Renal cortex interstitium (tissue), 11 donors: Measurements from ENCODE around the gene CEMIP2. TPM values are rescaled to one million over a fixed set of nuclear protein-coding genes. Genes with fewer than 3 reads are reported as not detected.
"Not testable (repeated sequence)": the region's sequence is repeated elsewhere in the genome, so short reads cannot be mapped to it uniquely, and the experiment has no call there.

Experiments used
- DNase-seq, 11 donors: peaks; one replicate each; pipeline ENCODE4 v3.0.0-alpha.2; 2013; ENCODE audit warnings: low read depth in 9 of 11, low spot score in 4 of 11; ENCODE audit errors: extremely low read depth in 1 of 11
- polyA plus RNA-seq, 3 donors: library from polyadenylated mRNA; unstranded; fragments of 120-200 nt; gene quantifications; one replicate each; pipeline ENCODE4 v1.2.1, GENCODE V29; 2013; ENCODE audit not compliant: insufficient read length in 3 of 3

CEMIP2 gene
- polyA plus RNA-seq, 3 donors: 21.1 to 29.2 (median 26.8) TPM

DNA sequence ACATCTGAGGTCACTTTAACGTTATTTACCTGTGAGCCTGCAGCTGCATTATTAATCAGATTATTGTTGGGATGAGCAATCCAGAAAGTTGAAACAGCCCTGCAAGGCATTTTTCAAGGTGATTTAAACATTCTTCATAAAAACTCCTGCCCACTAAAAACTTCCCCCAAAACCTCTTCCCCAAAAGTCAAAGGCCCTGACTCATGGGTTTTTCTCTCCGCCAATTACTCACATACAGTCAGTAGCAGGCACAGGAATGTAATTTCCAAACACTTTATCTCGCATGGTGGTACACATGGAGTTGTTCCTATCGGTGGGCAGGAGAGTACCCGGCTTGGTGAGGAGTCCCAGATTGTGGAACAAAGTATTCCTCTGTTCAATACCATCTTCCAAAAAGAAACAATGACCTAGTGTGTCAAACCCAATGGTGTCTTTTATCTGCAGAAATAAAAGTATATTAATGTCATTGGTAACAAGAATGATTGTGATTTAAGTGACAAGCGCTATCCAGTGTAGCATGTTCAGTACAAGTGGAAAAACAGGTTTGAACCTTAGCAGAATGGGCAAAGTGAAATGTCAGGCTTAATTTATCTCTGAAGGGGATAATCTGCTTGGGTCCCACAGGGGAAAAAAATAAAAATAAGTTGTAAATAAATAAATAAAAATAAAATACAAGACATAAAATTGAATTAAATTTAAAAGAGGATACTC is 38.3 kb downstream of the CEMIP2 start:
- no peak for DNase-seq

DNA sequence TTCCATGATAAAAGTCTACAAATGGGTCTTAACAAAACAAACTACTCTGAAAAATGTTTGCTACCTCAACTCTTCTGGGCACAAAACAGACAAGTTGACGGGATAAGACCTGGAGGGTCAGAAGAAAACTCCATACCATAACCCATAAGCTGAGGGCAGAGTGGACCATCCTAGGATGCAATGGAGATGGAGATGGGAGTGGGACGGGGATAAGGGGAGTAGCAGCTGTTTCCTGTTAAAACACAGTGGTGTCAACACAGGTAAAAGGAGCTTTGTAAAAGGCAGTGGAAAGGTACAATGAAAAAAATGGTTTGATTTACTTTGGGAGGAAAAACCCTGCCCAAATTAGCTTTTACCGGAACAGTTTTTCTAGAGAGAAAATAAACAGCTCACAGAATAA is 41.6 kb downstream of the CEMIP2 start:
- DNase-seq: no peak

DNA sequence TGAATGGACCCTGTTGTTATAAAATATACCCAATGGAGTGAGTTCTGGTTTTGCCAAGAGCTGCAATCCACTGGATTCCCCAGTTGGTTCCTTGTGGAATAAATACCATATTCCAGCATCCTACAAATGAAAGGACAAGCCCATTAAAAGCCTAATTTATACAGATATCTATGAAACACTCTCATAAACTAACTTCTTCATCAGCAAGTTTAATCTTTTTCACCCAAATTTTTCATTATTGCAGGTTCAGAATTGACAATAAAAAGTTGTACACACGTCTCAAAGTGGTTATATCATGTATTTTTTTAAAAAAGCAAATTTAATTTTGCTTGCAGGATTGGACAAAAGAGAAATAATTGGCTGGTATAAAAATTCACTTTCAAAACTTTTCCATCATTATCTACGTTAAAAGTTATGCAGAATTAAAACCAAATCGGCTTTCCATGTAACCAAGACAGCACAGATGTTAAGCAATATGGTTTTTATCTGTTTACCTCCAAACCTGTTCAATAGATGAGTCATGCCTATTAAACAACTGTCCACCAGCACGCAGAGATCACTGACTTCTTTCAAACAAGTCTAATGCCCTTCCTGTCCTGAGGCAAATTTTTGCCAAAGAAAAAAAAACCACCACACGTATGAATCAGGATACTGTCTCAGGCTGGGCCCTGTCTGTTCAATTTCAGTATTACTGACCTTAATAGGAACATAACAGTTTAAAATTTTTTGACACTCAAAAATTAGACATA is 42.5 kb downstream of the CEMIP2 start:
- no peak for DNase-seq

DNA sequence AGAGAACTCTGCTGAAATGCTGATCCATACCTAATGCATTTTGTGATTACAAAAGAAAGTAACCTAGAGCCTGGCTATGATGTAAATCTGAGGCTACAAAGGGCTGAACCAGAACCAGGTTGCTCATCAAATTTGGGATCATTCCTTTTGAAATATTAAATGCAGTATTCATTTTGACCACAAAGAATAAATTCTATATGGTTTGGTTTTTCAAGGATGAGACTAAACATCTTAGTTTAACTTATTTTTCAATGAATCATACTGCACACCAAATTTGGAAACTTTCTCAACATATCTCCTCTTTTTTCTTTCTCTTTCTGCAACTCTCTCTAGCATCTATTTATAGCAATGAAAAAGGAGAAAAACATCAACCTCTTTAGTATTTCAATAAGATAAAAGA is 46.5 kb downstream of the CEMIP2 start:
- no peak for DNase-seq

DNA sequence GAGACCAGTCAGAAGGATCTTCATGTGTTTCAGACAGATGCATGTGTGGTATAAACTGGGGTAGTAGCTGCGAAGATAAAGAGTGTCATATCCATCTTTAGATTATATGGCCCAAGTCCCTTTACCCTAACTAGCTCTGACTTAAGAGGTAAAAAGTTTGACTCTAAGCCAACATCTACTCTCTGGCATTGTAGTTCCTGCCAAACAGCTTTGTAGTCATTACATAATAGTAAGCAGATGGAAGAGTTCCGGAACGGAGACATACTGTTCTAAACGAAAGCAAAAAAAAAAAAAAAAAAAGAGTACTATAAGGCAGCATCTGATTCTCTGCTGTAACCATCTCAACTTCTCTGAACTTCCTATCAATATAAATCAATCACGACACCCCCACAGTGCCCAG is 48.8 kb downstream of the CEMIP2 start:
- no peak for DNase-seq

DNA sequence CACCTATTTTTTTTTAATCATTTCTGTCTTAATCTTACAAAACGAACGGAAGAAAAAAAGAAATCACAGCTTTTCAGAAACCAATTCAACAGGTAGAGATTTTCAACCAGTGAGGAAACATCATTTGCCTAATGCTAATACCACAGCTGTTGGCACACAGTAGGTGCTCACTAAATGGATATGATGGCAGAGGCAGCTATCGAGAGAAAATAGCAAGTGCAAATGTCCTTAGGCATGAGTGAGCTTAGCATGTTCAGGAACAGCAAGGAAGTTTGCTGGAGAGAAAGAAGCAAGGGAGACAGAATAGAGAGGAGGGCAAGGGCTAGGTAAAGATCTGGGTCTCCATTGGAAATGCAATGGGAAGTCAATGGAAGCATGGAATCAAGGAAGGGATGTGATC is 49.2 kb downstream of the CEMIP2 start:
- no peak for DNase-seq

DNA sequence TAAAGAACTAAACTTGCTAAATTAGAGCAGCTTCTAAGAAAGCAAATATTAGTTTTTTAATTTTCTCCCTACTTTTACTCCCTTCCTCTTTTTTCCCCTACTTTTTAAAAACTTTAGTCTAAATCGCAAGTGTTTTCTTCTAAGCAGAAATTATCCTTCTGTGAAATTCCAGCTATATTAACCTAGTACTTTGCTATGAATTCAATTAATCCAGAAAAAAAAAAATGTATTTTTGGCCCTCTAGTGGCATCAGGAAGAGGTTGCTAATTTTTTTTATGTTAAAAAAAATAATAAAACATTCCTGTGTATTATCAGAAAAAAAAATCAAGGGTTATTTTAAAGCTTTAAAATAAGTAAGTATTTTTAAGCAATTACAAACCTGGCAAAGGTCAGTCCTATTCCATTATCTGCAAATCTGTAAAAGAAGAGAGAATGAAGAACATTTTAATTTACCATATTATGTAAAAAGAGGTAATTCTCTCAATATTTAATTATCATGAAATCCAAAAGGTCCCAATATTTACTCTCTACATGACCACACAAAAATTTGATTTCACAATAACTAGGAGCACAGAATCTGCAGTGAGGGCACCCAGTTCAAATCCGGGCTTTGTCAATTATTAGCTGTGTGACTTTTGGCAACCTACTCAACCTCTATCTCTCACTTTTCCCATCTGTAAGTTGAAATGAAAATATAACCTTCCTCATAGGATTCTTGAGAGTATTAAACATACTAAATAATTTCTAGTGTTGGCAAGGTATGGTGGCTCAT is 52.0 kb downstream of the CEMIP2 start:
- no peak for DNase-seq

DNA sequence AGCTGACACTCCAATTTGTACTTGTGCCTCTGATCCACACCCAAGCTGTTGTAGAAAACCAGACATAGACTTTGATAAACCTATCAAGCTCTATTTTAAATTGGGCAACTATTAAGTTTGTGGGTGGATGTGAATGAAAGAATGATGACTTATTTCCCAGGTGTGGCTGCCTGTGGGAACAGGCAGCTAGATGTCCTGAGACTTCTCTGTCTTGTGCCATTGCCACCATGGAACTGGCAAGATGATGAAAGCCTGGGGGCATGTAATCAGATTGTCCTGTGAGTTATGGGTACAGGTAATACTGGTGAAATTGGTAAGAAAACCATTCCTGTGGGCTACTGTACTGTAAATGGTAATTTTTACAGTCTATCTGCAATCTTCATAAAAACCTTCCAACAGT is 57.5 kb downstream of the CEMIP2 start:
- no peak for DNase-seq

DNA sequence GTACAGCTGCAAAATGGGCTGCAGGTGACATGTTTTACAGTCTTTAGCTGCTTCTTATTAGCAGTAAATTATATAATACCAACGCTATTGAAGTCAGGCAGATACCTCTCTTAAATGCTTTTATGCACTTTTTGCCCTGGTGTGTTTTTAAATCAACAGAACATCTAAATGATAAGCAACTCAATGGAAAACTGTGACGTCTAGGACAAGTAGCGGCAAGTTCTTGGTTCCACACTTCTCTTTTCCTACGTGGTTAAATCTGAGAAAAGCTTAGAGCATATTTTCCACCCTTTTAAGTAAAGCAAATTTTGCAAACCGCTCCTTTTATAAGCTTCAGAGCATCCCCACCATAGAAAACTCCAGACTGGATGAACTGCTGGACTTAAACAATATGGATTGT is 58.1 kb downstream of the CEMIP2 start:
- DNase-seq: no peak

DNA sequence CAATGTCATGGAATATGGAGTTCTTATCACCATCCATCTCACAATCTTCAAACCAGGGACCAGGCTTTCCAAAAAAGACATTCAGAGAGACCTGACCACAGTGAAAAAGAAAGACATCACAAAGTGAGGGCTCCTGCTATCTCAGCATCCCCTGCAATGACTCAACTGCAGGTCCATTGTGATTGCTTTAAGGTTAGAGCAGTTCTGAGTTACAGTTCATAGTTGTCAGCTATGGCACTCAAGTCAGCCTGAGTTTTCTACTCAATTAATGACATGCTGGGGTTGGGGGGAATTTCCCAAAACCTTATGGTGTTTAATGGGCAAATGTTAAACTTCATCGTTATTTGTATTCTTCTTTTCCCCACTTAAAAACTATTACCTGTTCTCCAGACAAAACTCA is 58.9 kb downstream of the CEMIP2 start:
- DNase-seq: no peak

DNA sequence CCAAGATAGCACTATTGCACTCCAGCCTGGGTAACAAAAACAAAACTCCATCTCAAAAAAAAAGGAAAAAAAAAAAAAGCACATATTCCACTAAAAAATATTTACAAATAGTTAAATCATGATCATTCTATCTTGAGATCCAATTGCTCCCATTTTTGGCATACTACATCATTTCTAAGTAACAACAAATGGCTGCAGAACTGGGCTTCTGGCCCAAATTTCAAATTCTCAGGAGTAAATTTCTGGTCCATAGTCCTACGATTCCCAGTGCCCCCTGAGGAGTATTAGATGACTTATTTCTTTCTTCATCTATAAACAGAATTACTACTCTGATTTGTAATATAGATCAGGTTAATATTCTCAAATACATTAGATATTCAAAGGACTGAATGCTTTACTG is 62.1 kb downstream of the CEMIP2 start:
- no peak for DNase-seq

DNA sequence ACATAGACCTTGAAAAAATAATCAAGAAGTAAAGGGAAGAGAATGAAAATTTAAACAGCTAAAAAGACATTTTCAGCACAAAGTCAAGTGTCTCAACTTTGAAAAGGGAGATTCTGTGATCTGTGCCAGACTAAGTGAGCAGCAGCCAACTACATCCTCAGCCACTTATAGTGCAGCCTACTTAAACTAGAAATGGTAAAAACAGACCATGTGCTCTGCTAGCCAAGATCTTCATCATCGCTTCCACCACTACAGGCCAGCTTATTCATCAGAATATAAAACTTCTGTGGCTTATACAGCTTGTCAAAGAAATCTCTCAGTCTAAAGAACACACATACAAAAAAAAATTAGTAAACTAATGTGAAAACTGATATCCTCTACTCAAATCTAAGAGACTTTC is 63.5 kb downstream of the CEMIP2 start:
- DNase-seq: no peak

DNA sequence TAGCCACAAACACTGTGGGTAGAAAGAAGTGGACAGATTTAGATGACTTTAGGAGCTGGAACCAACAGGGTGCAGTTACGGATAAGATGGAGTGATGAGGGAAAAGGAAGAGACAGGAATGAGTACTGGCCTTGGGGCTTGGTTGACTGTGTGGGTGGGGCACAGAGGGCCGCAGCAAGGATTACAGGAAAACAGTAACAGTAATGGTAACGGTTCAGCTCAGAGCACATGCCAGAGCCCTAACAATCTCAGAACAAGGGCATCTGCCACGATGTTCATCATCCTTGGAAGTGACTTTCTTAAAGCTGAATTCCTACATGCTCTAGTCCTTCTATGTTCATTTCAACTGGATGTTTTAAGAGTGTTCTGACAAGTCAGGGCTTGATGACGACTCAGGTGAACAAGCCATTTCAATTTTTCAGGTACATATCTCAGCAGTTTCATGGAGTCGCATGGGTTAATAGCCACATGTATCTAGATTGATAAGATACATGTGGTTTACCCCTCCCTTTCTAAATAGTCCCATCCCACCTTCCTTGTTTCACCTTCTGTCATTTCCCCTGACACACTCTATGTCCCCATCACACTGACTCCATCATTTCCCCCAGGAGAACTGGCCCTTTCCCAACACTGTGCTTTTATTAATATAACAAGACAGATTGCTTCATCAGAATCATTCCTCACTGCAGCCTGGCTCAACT is 65.0 kb downstream of the CEMIP2 start:
- DNase-seq: no peak

DNA sequence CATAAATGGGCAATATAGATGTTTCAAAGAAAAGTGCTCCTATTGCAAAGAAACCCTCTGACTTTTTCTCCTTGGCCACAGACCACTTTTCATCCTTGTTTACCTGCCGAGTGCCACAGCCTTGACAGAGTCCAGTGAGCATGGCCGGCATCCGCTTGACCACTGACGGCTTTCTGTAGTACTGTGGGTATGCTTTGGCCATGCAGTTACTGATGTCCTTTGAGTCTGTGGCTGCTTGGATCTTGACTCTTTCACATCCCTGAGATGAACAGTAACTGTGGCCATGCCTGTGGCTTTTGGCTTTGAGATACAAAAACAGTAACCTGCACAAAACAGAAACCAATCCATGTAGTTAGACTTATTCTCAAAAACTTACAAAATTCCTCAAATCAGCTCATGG is 70.4 kb downstream of the CEMIP2 start:
- DNase-seq: no peak

DNA sequence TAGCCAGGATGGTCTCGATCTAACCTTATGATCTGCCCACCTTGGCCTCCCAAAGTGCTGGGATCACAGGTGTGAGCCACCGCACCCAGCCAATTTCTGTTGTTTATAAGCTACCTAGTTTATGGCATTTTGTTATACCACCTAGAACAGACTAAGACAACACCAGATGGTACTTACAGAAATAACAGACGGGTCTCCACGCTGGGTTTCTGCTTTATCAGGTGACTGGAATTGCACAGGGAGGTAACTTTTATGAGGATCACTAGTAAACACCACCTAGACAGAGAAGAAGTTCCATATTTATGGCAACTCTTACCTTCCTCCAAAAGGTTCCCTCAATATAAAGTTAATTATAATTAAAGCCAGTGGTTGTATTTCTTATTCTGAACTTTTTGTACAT is 74.0 kb downstream of the CEMIP2 start:
- no peak for DNase-seq

DNA sequence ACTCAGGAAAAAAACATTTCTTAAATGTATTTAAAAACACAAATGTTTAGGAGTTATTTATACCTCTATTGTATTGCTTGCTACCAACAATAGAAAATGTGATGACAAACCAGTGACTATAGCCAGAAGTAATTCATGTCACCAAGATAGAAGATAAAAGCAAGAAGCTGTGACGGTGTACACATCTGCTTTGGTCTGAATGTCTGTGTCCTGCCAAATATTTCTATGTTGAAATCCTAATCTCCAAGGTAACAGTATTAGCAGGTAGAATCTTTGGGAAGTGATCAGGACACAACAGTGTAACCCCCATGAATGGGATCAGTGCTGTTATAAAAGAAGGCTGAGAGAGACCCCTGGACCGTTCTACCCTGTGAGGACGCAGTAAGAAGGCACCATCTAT is 74.7 kb downstream of the CEMIP2 start:
- no peak for DNase-seq

DNA sequence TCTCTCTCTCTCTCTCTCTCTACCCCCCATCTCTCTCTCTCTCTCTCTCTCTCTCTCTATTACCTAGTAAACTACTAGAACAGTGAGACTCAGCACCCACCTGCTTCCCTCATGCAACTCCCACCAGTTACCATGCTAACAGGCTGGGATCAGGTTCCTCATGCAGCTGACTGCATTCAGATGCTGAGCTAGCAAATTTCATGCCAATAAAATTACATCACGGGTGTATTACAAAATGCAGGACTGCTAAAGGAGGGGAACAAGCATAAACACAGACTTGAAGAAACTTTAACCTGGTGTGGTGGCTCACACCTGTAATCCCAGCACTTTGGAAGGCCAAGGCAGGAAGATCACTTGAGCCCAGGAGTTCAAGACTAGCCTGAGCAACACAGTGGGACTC is 76.0 kb downstream of the CEMIP2 start:
- no peak for DNase-seq

DNA sequence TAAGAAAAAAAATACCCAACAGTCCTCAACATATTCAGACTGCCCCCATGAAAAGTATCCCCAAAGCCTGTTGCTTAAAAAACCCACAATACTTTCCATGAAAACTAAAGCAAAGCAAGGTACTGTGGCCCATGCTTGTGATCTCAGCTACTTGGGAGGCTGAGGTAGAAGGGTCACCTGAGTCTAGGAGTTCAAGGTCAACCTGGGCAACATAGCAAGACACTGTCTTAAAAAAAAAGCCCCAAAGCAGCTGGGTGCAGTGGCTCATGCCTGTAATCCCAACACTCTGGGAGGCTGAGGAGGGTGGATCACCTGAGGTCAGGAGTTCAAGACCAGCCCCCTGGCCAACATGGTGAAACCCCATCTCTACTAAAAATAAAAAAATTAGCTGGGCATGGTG is 76.7 kb downstream of the CEMIP2 start:
- DNase-seq: not testable (repeated sequence)

DNA sequence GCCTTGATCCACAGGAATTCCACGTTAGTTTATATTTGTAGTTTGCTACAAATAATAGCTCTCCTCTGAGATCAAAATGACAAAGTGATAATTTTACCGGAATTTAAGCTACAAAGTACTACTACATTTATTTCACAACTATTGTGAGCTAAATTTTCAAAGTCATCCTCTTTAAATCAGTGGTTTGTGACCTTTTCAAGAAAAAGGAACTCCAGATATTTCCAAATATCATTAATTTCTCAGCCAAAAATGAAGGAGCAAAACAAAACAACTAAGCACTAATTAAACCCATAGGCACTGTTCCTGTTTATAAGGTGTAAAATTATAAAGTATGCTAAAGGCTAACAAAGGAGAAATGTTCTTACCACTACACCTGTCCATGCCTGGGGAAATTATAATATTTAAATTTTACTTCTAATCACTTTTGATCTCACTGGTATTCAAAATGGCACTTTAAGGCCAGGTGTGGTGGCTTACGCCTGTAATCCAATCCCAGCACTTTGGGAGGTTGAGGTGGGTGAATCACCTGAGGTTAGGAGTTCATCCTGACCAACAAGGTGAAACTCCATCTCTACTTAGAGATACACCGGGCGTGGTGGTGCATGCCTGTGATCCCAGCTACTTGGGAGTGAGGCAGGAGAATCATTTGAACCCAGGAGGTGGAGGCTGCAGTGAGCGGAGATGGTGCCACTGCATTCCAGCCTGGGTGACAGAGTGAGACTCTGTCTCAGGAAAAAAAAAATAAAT is 77.5 kb downstream of the CEMIP2 start:
- no peak for DNase-seq
